ENCODE data around the gene ADGRB2.
A peak's percentile ranks its signal among the peaks of the same experiment; 100 is the strongest.

ADGRB2 gene

GRCh38 chr1:31781756-31782371 lies 17.7 kb upstream of the ADGRB2 start:
- DNase-seq (ENCODE audit: low spot score) = peak; percentile 74

GRCh38 chr1:31781138-31781755 lies 17.1 kb upstream of the ADGRB2 start:
- no peak for DNase-seq (ENCODE audit: low spot score)

GRCh38 chr1:31780632-31781031 lies 16.5 kb upstream of the ADGRB2 start:
- DNase-seq (ENCODE audit: low spot score) = no peak

GRCh38 chr1:31779687-31780086 lies 15.5 kb upstream of the ADGRB2 start:
- DNase-seq (ENCODE audit: low spot score) = no peak

GRCh38 chr1:31778763-31779488 lies 14.8 kb upstream of the ADGRB2 start:
- peak; percentile 36 for DNase-seq (ENCODE audit: low spot score)

- DNase-seq (ENCODE audit: low spot score) = no peak
Measured at GRCh38 chr1:31776516-31776915, 12.4 kb upstream of the ADGRB2 start.

- no peak for DNase-seq (ENCODE audit: low spot score)
Measured at GRCh38 chr1:31776032-31776431, 11.9 kb upstream of the ADGRB2 start.

GRCh38 chr1:31775210-31775999 lies 11.3 kb upstream of the ADGRB2 start:
- no peak for DNase-seq (ENCODE audit: low spot score)

GRCh38 chr1:31774495-31774894 lies 10.4 kb upstream of the ADGRB2 start:
- DNase-seq (ENCODE audit: low spot score) = no peak

- DNase-seq (ENCODE audit: low spot score) = no peak
Measured at GRCh38 chr1:31773861-31774260, 9.7 kb upstream of the ADGRB2 start.

GRCh38 chr1:31772669-31773248 lies 8.6 kb upstream of the ADGRB2 start:
- no peak for DNase-seq (ENCODE audit: low spot score)

- no peak for DNase-seq (ENCODE audit: low spot score)
Measured at GRCh38 chr1:31771891-31772668, 7.9 kb upstream of the ADGRB2 start.

GRCh38 chr1:31769720-31770390 lies 5.7 kb upstream of the ADGRB2 start:
- DNase-seq (ENCODE audit: low spot score) = peak; percentile 58

GRCh38 chr1:31768939-31769704 lies 5.0 kb upstream of the ADGRB2 start:
- DNase-seq (ENCODE audit: low spot score) = no peak

GRCh38 chr1:31768407-31768907 lies 4.3 kb upstream of the ADGRB2 start:
- DNase-seq (ENCODE audit: low spot score) = no peak

- DNase-seq (ENCODE audit: low spot score) = no peak
Measured at GRCh38 chr1:31767225-31767624, 3.1 kb upstream of the ADGRB2 start.

GRCh38 chr1:31765516-31765915 lies 1.4 kb upstream of the ADGRB2 start:
- DNase-seq (ENCODE audit: low spot score) = peak; percentile 43

- peak; percentile 68 for DNase-seq (ENCODE audit: low spot score)
Measured at GRCh38 chr1:31765041-31765467, 914 bp upstream of the ADGRB2 start.

- no peak for DNase-seq (ENCODE audit: low spot score)
Measured at GRCh38 chr1:31763671-31764311, 349 bp downstream of the ADGRB2 start.
